H1 (cell line): Measurements from ENCODE around the gene CDR2L. TPM values are rescaled to one million over a fixed set of nuclear protein-coding genes. Genes with fewer than 3 reads are reported as not detected.

ENCODE experiments used
- CTCF ChIA-PET: fragments of 300-600 bp; sonication (Branson Sonifier 250); formaldehyde crosslinking; loops from one replicate; lab custom pipeline; 2021; ENCODE audit not compliant: partially characterized antibody; lab: Charles Lee
- POLR2A ChIA-PET: fragments of 300-600 bp; sonication (Branson Sonifier 250); formaldehyde crosslinking; loops from one replicate; lab custom pipeline; 2021; ENCODE audit warnings: inconsistent platforms; ENCODE audit not compliant: partially characterized antibody; lab: Charles Lee
- DNase-seq, 2 experiments: peaks; one replicate each; pipeline versions ENCODE4 v3.0.0 to v3.0.0-alpha.2; 2010 to 2022; ENCODE audit warnings: low spot score in 2 of 2, low read depth in 1 of 2, mixed read lengths in 1 of 2
- FAIRE-seq: peaks from 2 replicates; lab custom pipeline; 2011; peaks lifted over from hg19 to GRCh38; lab: Jason Lieb, UNC
- H2AFZ ChIP-seq: 2 replicates; pipeline ENCODE4 v1.8.1; 2012; ENCODE audit warnings: low read length, inconsistent platforms
- H2AK5ac ChIP-seq: 2 replicates; pipeline ENCODE4 v1.6.1; 2013; ENCODE audit warnings: low read depth, low read length
- H2BK120ac ChIP-seq: replicated peaks from 2 replicates; pipeline ENCODE3; 2013; ENCODE audit warnings: low read depth, low read length, inconsistent platforms
- H2BK12ac ChIP-seq: 2 replicates; pipeline ENCODE4 v1.6.1; 2013; ENCODE audit warnings: low read depth, low read length
- H2BK15ac ChIP-seq: 2 replicates; pipeline ENCODE4 v1.6.1; 2013; ENCODE audit warnings: low read length
- H2BK20ac ChIP-seq: 2 replicates; pipeline ENCODE4 v1.6.1; 2013; ENCODE audit warnings: low read length
- H2BK5ac ChIP-seq: 2 replicates; pipeline ENCODE4 v1.6.1; 2013; ENCODE audit warnings: low read depth, low read length
- H3K14ac ChIP-seq: 2 replicates; pipeline ENCODE4 v1.6.1; 2013; ENCODE audit warnings: inconsistent platforms; ENCODE audit not compliant: insufficient read length
- H3K18ac ChIP-seq: 2 replicates; pipeline ENCODE4 v1.6.1; 2013; ENCODE audit warnings: low read length; ENCODE audit errors: extremely low read depth
- H3K23ac ChIP-seq: 2 replicates; pipeline ENCODE4 v1.6.1; 2013; ENCODE audit warnings: inconsistent platforms; ENCODE audit not compliant: insufficient read length
- H3K23me2 ChIP-seq: 2 replicates; pipeline ENCODE4 v1.6.1; 2013; ENCODE audit warnings: low read depth, low read length
- H3K27ac ChIP-seq: 2 replicates; pipeline ENCODE4 v1.6.1; 2011; ENCODE audit warnings: low read depth, low read length, inconsistent platforms
- H3K27me3 ChIP-seq, 4 experiments: replicated peaks in 1 of 4; 1 replicate in 1 of 4; 2 replicates in 3 of 4; pipeline versions ENCODE4 v1.6.1 to v1.8.1; 2011 to 2013; ENCODE audit warnings: low read length in 3 of 4, mild to moderate bottlenecking in 3 of 4, inconsistent platforms in 2 of 4, mixed read lengths in 2 of 4, moderate library complexity in 1 of 4; ENCODE audit not compliant: control insufficient read depth in 3 of 4, insufficient read depth in 3 of 4; ENCODE audit errors: extremely low read depth in 1 of 4
- H3K36me3 ChIP-seq, 4 experiments: 2 replicates each; pipeline versions ENCODE4 v1.6.1 to v1.8.1; 2011 to 2013; ENCODE audit warnings: mild to moderate bottlenecking in 4 of 4, low read length in 3 of 4, moderate library complexity in 2 of 4, control low read depth in 1 of 4, inconsistent platforms in 1 of 4; ENCODE audit not compliant: insufficient read depth in 4 of 4, control insufficient read depth in 2 of 4
- H3K4ac ChIP-seq: replicated peaks from 2 replicates; pipeline ENCODE3; 2013; ENCODE audit warnings: low read length, low read depth, mixed read lengths, inconsistent platforms; ENCODE audit not compliant: insufficient read length
- H3K4me1 ChIP-seq, 4 experiments: replicated peaks in 1 of 4; 1 replicate in 1 of 4; 2 replicates in 3 of 4; pipeline versions ENCODE4 v1.6.1 to v1.8.1; 2011 to 2013; ENCODE audit warnings: low read length in 3 of 4, inconsistent platforms in 2 of 4, mixed read lengths in 1 of 4; ENCODE audit not compliant: insufficient read depth in 4 of 4, control insufficient read depth in 3 of 4
- H3K4me2 ChIP-seq, 2 experiments: 2 replicates each; pipeline versions ENCODE4 v1.6.1 to v1.8.1; 2011 to 2013; ENCODE audit warnings: low read depth in 2 of 2, low read length in 2 of 2, control low read depth in 1 of 2, inconsistent platforms in 1 of 2, mild to moderate bottlenecking in 1 of 2; ENCODE audit not compliant: insufficient read depth in 1 of 2
- H3K4me3 ChIP-seq, 4 experiments: fragments of 200-600, 300-600 bp in 1 of 4; sonication (generic), shearing (Covaris generic), sonication (Bioruptor Twin) in 1 of 4; 2 replicates each; pipeline versions ENCODE4 v1.5.1 to v1.8.1; 2011 to 2016; ENCODE audit warnings: low read length in 4 of 4, low read depth in 3 of 4, control low read depth in 2 of 4, inconsistent platforms in 2 of 4, mild to moderate bottlenecking in 2 of 4, mixed read lengths in 1 of 4, moderate library complexity in 1 of 4; ENCODE audit not compliant: insufficient read depth in 2 of 4; ENCODE audit errors: extremely low read depth in 1 of 4
- H3K56ac ChIP-seq: replicated peaks from 2 replicates; pipeline ENCODE3; 2013; ENCODE audit warnings: low read depth, mild to moderate bottlenecking, mixed read lengths, low read length, inconsistent platforms; ENCODE audit not compliant: insufficient read length
- H3K79me1 ChIP-seq: 2 replicates; pipeline ENCODE4 v1.6.1; 2013; ENCODE audit warnings: low read depth, low read length, control low read depth
- H3K79me2 ChIP-seq, 2 experiments: 2 replicates each; pipeline versions ENCODE4 v1.6.1 to v1.8.1; 2012 to 2013; ENCODE audit warnings: low read length in 2 of 2, mild to moderate bottlenecking in 2 of 2, inconsistent platforms in 1 of 2; ENCODE audit not compliant: insufficient read depth in 2 of 2, control insufficient read depth in 1 of 2
- H3K9ac ChIP-seq, 4 experiments: replicated peaks in 1 of 4; 1 replicate in 1 of 4; 2 replicates in 3 of 4; pipeline versions ENCODE4 v1.6.1 to v1.8.1; 2011 to 2013; ENCODE audit warnings: low read depth in 3 of 4, low read length in 3 of 4, control low read depth in 2 of 4, mild to moderate bottlenecking in 2 of 4, moderate library complexity in 2 of 4, inconsistent platforms in 1 of 4; ENCODE audit errors: extremely low read depth in 1 of 4
- H3K9me3 ChIP-seq, 2 experiments: 2 replicates each; pipeline versions ENCODE4 v1.6.1 to v1.8.1; 2012 to 2013; ENCODE audit warnings: mild to moderate bottlenecking in 2 of 2, moderate library complexity in 2 of 2, control low read depth in 1 of 2, inconsistent platforms in 1 of 2, low read depth in 1 of 2, low read length in 1 of 2, mixed read lengths in 1 of 2; ENCODE audit not compliant: insufficient read depth in 2 of 2
- H4K20me1 ChIP-seq, 2 experiments: replicated peaks in 1 of 2; 2 replicates each; pipeline versions ENCODE3 to v1.8.1; 2011 to 2013; ENCODE audit warnings: inconsistent platforms in 2 of 2, low read length in 2 of 2, mild to moderate bottlenecking in 1 of 2; ENCODE audit not compliant: insufficient read depth in 2 of 2, control insufficient read depth in 1 of 2
- H4K5ac ChIP-seq: 2 replicates; pipeline ENCODE4 v1.6.1; 2013; ENCODE audit warnings: low read length, low read depth, mixed read lengths, inconsistent platforms; ENCODE audit not compliant: insufficient read length
- H4K8ac ChIP-seq: 2 replicates; pipeline ENCODE4 v1.8.0; 2013; ENCODE audit warnings: mild to moderate bottlenecking, moderate library complexity, low read length, inconsistent platforms; ENCODE audit not compliant: insufficient read depth; ENCODE audit errors: extremely low read depth
- H4K91ac ChIP-seq: replicated peaks from 2 replicates; pipeline ENCODE3; 2013; ENCODE audit warnings: low read length, mixed read lengths, inconsistent platforms; ENCODE audit not compliant: insufficient read length
- SUZ12 ChIP-seq: fragments of 200-600 bp; sonication (generic); IDR thresholded peaks from 2 replicates; pipeline ENCODE4 v1.6.1; 2012; ENCODE audit warnings: mild to moderate bottlenecking, inconsistent platforms, low read length, moderate library complexity, mixed read lengths
- YY1 ChIP-seq: IDR thresholded peaks from 2 replicates; pipeline ENCODE4 v1.6.1; 2011; ENCODE audit warnings: low read depth, mild to moderate bottlenecking, low read length
- WGBS, 2 experiments: shearing (Covaris generic) in 1 of 2; methylation state at CpG; one replicate each; pipeline versions ENCODE4 v1.1.6 to v1.1.7; 2013 to 2015; ENCODE audit warnings: low lambda C conversion rate in 2 of 2, mixed read lengths in 2 of 2, inconsistent platforms in 1 of 2, low coverage in 1 of 2, missing lambda C conversion rate in 1 of 2; ENCODE audit not compliant: insufficient replicate concordance in 2 of 2, insufficient coverage in 1 of 2, insufficient read length in 1 of 2; ENCODE audit errors: extremely low coverage in 1 of 2, missing lambda C conversion rate in 1 of 2; 5-methylcytosine and 5-hydroxymethylcytosine counted together
- polyA plus RNA-seq, 7 experiments: library from polyadenylated mRNA; depleted of rRNA in 3 of 7; stranded (reverse) in 5 of 7; unstranded in 2 of 7; fragments of >200 nt in 5 of 7; fragments of 200-250 nt in 2 of 7; gene quantifications; 1 replicate in 5 of 7; 2 replicates in 1 of 7; 4 replicates in 1 of 7; pipeline versions ENCODE4 v1.2.1 to v1.2.3, GENCODE V29; 2011 to 2013; ENCODE audit warnings: missing spikeins in 2 of 7, mixed read lengths in 2 of 7
- total RNA-seq: library from RNA; stranded (reverse); fragmentation: NEBNext Ultra II Directional; extraction: Animal tissue kit (Norgen Biotek cat#: 25700); gene quantifications from 2 replicates; pipeline ENCODE4 v1.2.1, GENCODE V29; 2021

The CDR2L gene
- total and polyA plus RNA-seq, 2 of the 8 experiments (the other 6 are each of a cell fraction or from before 2014, with no cell fraction given): 20.4 to 38.1 TPM

- no peaks in the 10 kb centered on the region for H3K79me1 ChIP-seq
- H3K4ac ChIP-seq: no peak overlapping the region
- no peak overlapping the region for H3K14ac ChIP-seq
- H4K20me1 ChIP-seq: no peaks in the 10 kb centered on the region
- H4K8ac ChIP-seq: no peak overlapping the region
- no peak overlapping the region for H2BK15ac ChIP-seq
- no peaks in the 10 kb centered on the region for H3K79me2 ChIP-seq
- no peak overlapping the region; a peak in 1 of 7 replicates for H3K9ac ChIP-seq
- no peak overlapping the region for H2BK5ac ChIP-seq
- no peak for FAIRE-seq
- H2AK5ac ChIP-seq: no peak overlapping the region
- H2BK12ac ChIP-seq: no peak overlapping the region
- H3K4me3 ChIP-seq: no peak overlapping the region
- H3K23me2 ChIP-seq: peaks cover 10% of the 10 kb centered on the region; the same call in 1 of the 2 replicates
- no peak overlapping the region for H2BK20ac ChIP-seq
- H3K9me3 ChIP-seq: no peaks in the 10 kb centered on the region
- peaks cover 0 to 15% (median 9%) of the 10 kb centered on the region in 4 experiments; a peak in 6 of 7 replicates for H3K4me1 ChIP-seq
- no peak overlapping the region for H3K23ac ChIP-seq
- H4K5ac ChIP-seq: no peak overlapping the region
- no peak overlapping the region for H2AFZ ChIP-seq
- H2BK120ac ChIP-seq: no peak overlapping the region
- H3K56ac ChIP-seq: no peak overlapping the region
- H3K27ac ChIP-seq: no peak overlapping the region
- no peak overlapping the region for H4K91ac ChIP-seq
- H3K18ac ChIP-seq: no peak overlapping the region
- TF ChIP-seq YY1 (no peak), SUZ12 (0 out of 2 replicates have a peak, but pooled peaks have one; percentile 0)
- WGBS, 2 experiments: 84% methylated on average over 3 of the region's 3 CpGs; no CpG with 5 or more reads in 1 of the 2 experiments
- POLR2A ChIA-PET: interaction anchor here (1.1 to 6.5 kb wide), 3 partner anchors 9 to 41 kb away, joined by 3 to 48 read pairs (median 4); partner anchors contain the start of gene MRPL58
- no peak for DNase-seq
- no peaks in the 10 kb centered on the region for H3K36me3 ChIP-seq
- H3K4me2 ChIP-seq: no peak overlapping the region
- CTCF ChIA-PET: interaction anchor here (0.7 to 19.8 kb wide), 5 partner anchors 8 to 721 kb away, joined by 4 to 345 read pairs (median 17); partner anchors contain the start of gene MRPL58
- peaks cover 17 to 41% (median 36%) of the 10 kb centered on the region in 4 experiments for H3K27me3 ChIP-seq
These were observed 17.0 kb upstream of the CDR2L start for GRCh38 chr17:74970395-74970794.
